Retina (tissue), 1 donor: ENCODE results near the gene SNAPC2.

ENCODE experiments used
- DNase-seq: peaks from one replicate; pipeline ENCODE4 v3.0.0-alpha.2; 2016

Gene SNAPC2

DNA sequence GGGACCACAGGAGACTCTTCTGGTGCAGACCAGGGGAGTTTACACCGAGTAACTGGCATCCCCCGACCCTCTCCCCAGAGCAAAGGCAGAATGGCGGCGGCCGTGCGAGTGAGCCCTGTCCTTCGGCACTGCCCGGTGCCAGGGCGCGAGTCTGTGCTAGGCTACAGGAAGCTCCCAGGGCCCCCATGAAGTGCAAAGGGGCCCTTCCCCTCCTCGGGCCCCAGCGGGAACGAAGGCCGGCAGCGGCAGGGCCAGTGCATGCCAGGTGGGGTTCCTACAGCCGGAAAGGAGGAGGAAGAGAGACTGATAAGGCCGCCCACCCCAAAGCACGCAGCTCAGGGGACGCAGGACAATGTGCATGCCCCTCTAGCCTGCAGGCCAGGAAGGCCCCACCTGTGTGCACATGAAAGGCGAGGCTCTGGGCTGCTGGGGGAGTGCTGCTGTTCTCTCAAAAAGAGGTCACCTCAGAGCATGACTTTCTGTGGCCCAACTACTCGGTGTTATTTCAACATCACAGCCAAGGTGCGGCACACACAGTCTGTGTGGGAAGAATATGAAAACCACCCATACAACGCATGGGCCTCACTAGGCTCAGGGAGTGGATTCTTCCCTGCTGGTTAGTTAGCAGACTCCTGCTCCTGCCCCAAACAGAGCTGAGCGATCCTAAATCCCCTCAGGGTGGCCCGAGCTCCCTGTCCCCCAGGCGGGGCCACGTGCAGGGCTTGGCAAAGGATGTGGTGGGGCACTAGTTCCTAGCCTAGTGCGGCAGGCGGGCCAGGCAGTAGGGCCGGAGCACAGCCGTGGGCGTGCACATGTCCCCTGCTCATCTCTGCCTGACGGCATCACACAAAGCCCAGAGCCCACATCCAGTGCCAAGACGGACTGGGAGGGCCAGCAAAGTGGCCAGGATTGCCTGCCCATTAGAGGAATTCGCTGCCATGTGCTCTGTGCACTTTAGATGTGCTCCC lies 51.7 kb downstream of the SNAPC2 start:
- no peak for DNase-seq
